ENCODE data around the gene RIPK1. TPM values are rescaled to one million over a fixed set of nuclear protein-coding genes. Genes with fewer than 3 reads are reported as not detected.

RIPK1 gene
- total RNA-seq, 1 donor from 2014 or later: 5.3 TPM

DNA sequence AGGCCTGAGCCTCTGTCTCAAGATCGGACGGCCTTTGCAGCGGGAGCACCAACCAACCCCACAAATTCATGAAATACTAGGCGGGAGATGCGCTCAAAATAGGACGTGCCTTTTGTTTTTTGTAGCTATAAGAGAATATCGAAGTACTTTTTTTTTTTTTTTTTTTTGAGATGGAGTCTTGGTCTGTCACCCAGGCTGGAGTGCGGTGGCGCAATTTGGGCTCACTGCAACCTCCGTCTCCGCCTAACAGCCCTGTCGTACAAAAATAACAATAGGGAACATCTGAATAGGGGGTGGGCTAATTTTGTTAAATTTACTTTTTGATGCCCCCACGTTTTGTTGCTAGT lies 94.9 kb downstream of the RIPK1 start:
- DNase-seq: no peak

DNA sequence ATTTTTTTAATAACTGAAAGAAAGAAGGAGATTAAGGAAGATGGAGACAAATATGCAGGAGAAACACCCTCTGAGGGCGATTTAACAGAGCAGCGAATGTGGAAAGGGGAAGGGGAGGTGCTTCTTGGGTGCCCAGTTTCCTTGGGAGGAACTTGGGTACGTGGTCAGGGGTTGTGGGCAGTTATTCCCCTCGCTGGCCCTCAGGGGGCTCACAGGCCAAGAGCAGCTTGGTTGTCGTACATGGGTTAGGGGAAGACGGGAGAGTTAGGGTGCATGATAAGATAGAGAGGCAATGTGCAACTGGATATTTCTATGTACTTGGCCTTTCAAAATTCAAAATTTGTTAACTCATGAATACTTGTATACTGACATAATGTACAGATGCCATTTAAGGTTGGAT lies 96.1 kb downstream of the RIPK1 start:
- no peak for DNase-seq

Small RNA genes lying within 50 kb of the gene (small RNA-seq; reads per million reads assigned to genes)
- not detected for gene AL133351.4
- gene RNA5SP201: not detected

Other genes starting within 250 kb of the RIPK1 start
- 2.3 TPM for gene SERPINB1, start 226.6 kb upstream of the RIPK1 start, total RNA-seq
- gene SERPINB9, start 165.2 kb upstream of the RIPK1 start, total RNA-seq: 1.6 TPM
- gene SERPINB6, start 96.9 kb upstream of the RIPK1 start, total RNA-seq: 12.3 TPM
- 8.0 TPM for gene NQO2, start 68.6 kb upstream of the RIPK1 start, total RNA-seq
- gene BPHL, start 50.2 kb downstream of the RIPK1 start, total RNA-seq: 18.9 TPM
- gene TUBB2A, start 89.0 kb downstream of the RIPK1 start, total RNA-seq: 1,207 TPM
- 4,324 TPM for gene TUBB2B, start 159.2 kb downstream of the RIPK1 start, total RNA-seq
- 28.5 TPM for gene PSMG4, start 190.5 kb downstream of the RIPK1 start, total RNA-seq